Measurements from ENCODE around the gene FMO4.

GRCh38 chr1:171267391-171267790 is 46.6 kb upstream of the FMO4 start:
- TF ChIP-seq CTCF (conservative IDR thresholded peaks at IDR 0.05; ENCODE audit: low read depth, low read length): no peak
- TF ChIP-seq EZH2 (IDR thresholded peaks at IDR 0.05; ENCODE audit: low read length, unreplicated experiment): no peak
